Epithelial cell of esophagus (primary cell): Measurements from ENCODE around the gene PARD3B.

Source experiments
- DNase-seq: peaks from one replicate; pipeline ENCODE4 v3.0.0; 2010; ENCODE audit warnings: low read depth
- H3K4me3 ChIP-seq: 2 replicates; pipeline ENCODE4 v1.5.1; 2011; ENCODE audit warnings: mild to moderate bottlenecking, low read length, control low read depth
- TF ChIP-seq, protein P1 (sequence below): IDR thresholded peaks from 2 replicates; pipeline ENCODE4 v1.5.1; 2011; ENCODE audit warnings: low read depth, mild to moderate bottlenecking, low read length, control low read depth, inconsistent platforms; ENCODE audit not compliant: insufficient read depth; ENCODE audit errors: missing control alignments

The PARD3B gene

GRCh38 chr2:204664708-204665121 is 119.4 kb downstream of the PARD3B start:
- TF ChIP-seq, protein P1, sequence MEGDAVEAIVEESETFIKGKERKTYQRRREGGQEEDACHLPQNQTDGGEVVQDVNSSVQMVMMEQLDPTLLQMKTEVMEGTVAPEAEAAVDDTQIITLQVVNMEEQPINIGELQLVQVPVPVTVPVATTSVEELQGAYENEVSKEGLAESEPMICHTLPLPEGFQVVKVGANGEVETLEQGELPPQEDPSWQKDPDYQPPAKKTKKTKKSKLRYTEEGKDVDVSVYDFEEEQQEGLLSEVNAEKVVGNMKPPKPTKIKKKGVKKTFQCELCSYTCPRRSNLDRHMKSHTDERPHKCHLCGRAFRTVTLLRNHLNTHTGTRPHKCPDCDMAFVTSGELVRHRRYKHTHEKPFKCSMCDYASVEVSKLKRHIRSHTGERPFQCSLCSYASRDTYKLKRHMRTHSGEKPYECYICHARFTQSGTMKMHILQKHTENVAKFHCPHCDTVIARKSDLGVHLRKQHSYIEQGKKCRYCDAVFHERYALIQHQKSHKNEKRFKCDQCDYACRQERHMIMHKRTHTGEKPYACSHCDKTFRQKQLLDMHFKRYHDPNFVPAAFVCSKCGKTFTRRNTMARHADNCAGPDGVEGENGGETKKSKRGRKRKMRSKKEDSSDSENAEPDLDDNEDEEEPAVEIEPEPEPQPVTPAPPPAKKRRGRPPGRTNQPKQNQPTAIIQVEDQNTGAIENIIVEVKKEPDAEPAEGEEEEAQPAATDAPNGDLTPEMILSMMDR: no peak
- no peak overlapping the region for H3K4me3 ChIP-seq
- DNase-seq: peak; percentile 55

DNA sequence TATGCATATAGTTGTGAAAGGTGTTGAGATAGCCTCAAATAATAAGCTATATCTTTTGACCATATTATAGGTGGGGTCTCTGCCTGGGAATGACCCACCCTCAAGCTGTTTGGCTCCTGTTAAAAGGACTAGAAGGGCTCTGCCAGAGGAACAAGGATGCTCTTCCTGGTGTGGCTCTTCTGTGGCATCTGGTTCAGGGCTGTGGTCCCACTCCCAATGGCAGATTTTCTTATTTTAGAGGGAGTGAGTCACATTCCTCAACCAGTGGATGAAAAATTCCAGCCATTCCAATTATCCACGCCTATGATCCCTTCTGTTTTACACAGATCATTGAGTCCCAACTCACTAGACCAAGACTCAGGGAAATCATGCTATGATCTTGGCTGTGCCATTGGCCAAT is 119.9 kb downstream of the PARD3B start:
- H3K4me3 ChIP-seq: no peak overlapping the region
- TF ChIP-seq, protein P1: no peak
- DNase-seq: peak; percentile 46

DNA sequence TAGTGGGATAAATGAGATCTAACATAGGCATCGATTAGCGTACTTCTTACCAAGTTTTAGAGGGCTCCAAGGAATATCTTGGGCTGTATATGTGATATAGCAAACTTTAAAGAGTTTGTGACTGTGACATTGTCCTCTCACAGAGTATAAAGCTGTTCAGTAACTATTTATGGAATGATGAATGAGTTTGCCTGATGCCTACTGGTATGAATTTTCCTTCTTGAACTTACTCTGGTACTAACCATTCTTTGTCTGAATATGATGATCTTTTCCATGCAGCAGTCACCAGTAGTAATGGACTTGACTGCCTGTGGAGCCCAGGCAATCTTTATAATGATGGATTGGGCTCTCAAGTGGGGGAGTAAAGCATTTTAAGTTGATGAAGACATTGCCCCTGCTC is 120.5 kb downstream of the PARD3B start:
- TF ChIP-seq, protein P1: no peak
- no peak overlapping the region for H3K4me3 ChIP-seq
- no peak for DNase-seq

- TF ChIP-seq, protein P1: no peak
- DNase-seq: no peak
- no peak overlapping the region for H3K4me3 ChIP-seq
These were observed 122.7 kb downstream of the PARD3B start for GRCh38 chr2:204667990-204668389.

- no peak overlapping the region for H3K4me3 ChIP-seq
- TF ChIP-seq, protein P1: no peak
- DNase-seq: no peak
These were observed 124.1 kb downstream of the PARD3B start for GRCh38 chr2:204669382-204669781.

DNA sequence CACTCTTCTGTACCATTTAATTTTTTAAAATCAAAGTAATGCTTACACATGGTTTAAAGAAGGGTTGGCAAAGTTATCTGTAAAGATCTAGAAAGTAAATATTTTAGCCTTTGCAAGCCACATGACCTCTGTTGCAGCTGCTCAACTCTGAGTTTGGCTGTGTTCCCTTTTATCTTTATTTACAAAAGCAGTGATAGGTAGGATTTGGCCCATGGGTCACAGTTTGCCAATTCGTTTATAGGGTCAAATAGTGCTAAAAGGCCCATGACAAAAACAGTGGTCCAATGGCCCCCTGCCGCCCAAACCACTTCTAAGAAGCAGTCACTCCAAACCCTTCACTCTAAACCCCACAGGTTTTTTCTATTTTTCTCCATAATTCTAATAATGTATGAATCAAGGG is 124.8 kb downstream of the PARD3B start:
- no peak overlapping the region for H3K4me3 ChIP-seq
- TF ChIP-seq, protein P1: no peak
- DNase-seq: no peak

DNA sequence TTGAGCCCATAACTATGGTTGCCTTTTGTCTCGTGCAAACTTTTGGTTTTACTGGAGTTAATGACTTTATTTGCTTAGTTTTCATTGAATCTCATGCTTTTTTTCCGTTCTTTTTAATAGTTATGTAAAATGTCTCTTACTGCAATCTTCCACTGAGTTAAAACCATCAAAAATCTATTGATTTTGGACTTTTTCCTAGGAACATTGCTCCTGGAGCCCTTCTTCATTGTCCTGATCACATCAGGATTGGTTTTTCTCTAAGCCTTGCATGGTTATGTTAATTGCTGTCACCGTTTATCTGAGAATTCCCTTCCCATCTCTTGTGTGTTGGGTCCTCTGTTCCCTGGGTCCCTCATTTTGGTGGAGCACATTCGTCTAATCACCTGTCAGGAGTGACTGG is 125.5 kb downstream of the PARD3B start:
- no peak for DNase-seq
- TF ChIP-seq, protein P1: no peak
- H3K4me3 ChIP-seq: no peak overlapping the region
